ENCODE measurements around the gene DECR2.

DNA sequence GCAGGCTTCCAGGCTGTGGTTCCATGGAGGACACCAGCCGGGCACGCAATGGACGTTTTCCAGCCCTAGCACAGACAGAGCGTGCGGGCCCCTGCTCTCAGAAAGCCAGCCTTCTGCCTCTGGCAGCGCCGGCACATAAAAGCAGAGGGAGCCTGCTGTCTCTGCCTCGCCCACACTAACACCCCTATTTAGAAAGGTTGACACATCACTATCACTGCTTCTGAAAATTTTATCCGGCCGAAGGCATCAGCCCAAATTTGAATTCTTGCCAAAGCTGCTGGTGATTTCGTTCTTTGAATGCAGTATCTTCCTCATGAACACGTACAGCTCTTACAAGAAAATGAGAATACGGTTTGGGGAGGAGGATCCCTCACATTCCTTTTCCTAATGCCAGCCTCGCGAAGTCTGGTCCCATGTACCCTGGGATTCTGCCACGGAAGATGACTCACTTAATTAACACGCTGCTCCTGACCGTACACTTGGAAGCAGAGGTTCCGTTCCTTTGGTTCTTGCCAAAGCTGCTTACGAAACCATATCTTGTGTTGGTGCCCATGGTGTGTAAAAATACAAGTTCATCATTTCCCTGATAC is 22.4 kb downstream of the DECR2 start:
- TF ChIP-seq CTCF (IDR thresholded peaks at IDR 0.05) (no peak), POLR2A (IDR thresholded peaks at IDR 0.05) (peak in 1 of 2 donors; percentile 16)

Data from vagina (tissue), 2 donors.